ENCODE data around the gene TMEM171.

- TF ChIP-seq, protein P1, sequence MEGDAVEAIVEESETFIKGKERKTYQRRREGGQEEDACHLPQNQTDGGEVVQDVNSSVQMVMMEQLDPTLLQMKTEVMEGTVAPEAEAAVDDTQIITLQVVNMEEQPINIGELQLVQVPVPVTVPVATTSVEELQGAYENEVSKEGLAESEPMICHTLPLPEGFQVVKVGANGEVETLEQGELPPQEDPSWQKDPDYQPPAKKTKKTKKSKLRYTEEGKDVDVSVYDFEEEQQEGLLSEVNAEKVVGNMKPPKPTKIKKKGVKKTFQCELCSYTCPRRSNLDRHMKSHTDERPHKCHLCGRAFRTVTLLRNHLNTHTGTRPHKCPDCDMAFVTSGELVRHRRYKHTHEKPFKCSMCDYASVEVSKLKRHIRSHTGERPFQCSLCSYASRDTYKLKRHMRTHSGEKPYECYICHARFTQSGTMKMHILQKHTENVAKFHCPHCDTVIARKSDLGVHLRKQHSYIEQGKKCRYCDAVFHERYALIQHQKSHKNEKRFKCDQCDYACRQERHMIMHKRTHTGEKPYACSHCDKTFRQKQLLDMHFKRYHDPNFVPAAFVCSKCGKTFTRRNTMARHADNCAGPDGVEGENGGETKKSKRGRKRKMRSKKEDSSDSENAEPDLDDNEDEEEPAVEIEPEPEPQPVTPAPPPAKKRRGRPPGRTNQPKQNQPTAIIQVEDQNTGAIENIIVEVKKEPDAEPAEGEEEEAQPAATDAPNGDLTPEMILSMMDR (IDR thresholded peaks at IDR 0.05), result no peak
- TF ChIP-seq POLR2AphosphoS5 (IDR thresholded peaks at IDR 0.05), result no peak
- TF ChIP-seq POLR2A (IDR thresholded peaks at IDR 0.05), result no peak
Measured at GRCh38 chr5:73081093-73081492, 39.3 kb upstream of the TMEM171 start.
